NCI-H345 treated with DMSO at 0.1 percent for 48 hours (cell line): ENCODE results near the gene MRNIP.

Experiments used
- DNase-seq: peaks from one replicate; lab custom pipeline; 2025; ENCODE audit not compliant: unreplicated experiment; lab: John Stamatoyannopoulos, UW

The MRNIP gene

GRCh38 chr5:179889885-179890284 is 31.3 kb upstream of the MRNIP start:
- no peak for DNase-seq

- DNase-seq = no peak
Measured at GRCh38 chr5:179887802-179888201, 29.2 kb upstream of the MRNIP start.

GRCh38 chr5:179887095-179887494 is 28.5 kb upstream of the MRNIP start:
- DNase-seq = no peak

DNA sequence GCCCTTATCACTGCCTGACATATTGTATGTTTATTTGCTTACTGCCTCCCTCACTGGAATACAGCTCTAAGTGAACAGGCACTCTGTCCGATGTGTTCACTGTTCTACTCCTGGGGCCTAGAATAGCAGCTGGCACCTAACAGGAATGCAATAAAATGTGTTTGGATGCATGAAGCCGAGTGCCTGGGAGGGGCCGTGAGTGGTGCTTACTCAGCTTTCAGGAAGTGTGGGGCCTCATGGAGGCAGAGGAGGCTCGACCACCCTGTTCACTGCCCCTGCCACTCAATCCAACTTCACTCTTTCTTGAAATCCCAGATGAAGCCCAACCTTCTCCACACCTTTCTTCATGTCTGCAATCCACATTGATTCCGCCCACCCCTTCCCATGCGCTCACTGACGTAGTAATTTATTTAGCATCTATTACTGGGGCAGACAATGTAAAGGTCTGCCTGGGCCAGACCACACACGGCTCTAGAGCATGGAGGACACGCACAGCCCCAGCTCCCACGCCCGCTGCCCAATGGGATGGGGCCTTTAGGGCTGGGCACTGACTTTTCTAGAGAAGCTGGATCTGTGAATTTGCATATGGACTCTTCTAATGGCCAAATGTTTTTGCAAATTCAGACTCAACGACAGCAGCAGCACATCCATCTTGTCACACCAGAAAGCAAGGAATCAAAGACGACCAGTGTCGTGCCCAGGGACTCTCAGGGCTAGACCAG is 27.7 kb upstream of the MRNIP start:
- DNase-seq = no peak

GRCh38 chr5:179885491-179886090 is 27.0 kb upstream of the MRNIP start:
- no peak for DNase-seq

DNA sequence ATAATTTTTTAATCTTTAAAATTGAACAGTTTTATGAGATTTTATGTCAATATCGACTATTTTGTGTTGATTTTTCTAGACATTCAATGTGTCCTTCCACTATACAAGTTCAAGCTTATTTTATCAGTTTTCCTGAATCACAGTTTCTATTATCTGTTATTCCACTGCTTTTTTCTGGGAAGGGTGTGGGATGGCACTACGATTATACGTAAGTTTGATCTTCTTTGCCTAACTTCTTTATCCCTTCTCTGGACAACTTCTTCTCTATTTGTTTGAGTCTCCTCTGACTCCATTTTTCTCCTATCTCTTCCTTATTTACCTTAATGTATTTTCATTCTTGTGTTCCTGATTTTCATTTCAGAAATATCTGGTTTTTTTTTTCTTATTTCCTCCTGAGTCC is 24.5 kb upstream of the MRNIP start:
- DNase-seq = no peak

GRCh38 chr5:179882338-179882737 is 23.7 kb upstream of the MRNIP start:
- no peak for DNase-seq

GRCh38 chr5:179880848-179881590 is 22.4 kb upstream of the MRNIP start:
- DNase-seq = no peak

DNA sequence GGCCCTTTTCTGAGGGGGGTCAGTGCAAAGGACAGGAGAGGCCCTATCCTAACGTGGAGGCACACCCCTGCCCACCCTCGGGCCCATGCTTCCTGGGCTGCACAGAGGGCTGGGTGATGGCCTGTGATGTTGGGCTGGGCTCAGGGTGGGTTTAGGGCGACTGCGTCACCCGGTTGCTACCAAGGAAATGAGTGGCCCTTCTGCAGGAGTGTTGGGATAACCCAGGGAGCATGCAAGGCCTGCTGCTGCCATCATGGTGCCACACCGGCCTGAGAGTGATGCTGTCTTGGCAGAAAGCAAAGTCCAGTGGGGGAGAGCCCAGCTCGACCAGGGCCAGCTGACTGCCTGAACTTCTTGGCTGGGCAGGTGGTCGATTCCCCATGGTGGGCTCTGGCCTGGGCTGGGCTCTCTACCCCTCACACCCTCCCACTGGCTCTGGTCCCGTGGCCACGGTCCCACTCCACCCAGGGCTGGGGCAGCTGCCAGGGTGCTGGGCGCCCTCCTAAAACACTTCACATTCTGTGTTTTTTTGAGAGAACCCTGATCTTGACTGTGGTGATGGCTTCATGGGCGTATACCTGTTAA is 21.5 kb upstream of the MRNIP start:
- DNase-seq = no peak

GRCh38 chr5:179879690-179880010 is 21.0 kb upstream of the MRNIP start:
- DNase-seq = no peak

GRCh38 chr5:179879003-179879689 is 20.5 kb upstream of the MRNIP start:
- DNase-seq = no peak

GRCh38 chr5:179878222-179879002 is 19.8 kb upstream of the MRNIP start:
- no peak for DNase-seq

- no peak for DNase-seq
Measured at GRCh38 chr5:179876610-179876952, 18.0 kb upstream of the MRNIP start.

GRCh38 chr5:179875741-179876609 is 17.4 kb upstream of the MRNIP start:
- no peak for DNase-seq

GRCh38 chr5:179874536-179875292 is 16.1 kb upstream of the MRNIP start:
- DNase-seq = no peak

GRCh38 chr5:179874136-179874535 is 15.5 kb upstream of the MRNIP start:
- DNase-seq = no peak

DNA sequence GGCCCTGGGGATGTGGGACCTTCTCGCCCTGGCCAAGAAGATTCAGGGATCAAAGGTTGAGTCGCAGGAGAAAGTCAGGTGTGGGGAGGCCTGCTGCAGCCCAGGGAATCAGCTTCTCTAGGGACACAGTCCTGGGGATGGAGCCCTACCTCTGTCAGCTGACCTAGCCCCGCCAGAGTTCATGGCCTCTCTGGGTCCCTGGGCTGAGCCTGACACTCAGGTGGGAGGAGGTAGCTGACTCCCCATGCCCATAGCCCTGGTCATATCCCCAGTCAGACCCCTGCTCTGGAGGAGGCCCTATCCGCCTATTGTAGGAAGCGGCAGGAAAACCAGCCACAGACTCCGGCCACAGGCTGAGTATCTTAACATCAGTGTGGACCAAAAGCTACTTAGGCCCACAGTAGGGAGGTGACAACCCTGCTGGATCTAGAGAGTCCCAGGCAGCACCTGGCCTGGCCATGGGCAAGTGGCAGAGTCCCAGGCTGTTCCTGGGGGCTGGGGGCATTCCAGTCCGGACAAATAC is 15.0 kb upstream of the MRNIP start:
- DNase-seq = no peak

GRCh38 chr5:179872828-179873575 is 14.4 kb upstream of the MRNIP start:
- DNase-seq = no peak
